Stimulated activated CD8-positive, alpha-beta memory T cell treated with anti-CD3 and anti-CD28 coated beads, Interleukin-2, amount 100 ng/mL, for 1 hour (primary cell): ENCODE results near the gene UBXN11.

ENCODE experiments used
- DNase-seq, 2 donors: peaks; one replicate each; pipeline ENCODE4 v3.0.0-alpha.2; 2020; ENCODE audit warnings: low read depth in 2 of 2

Gene UBXN11

GRCh38 chr1:26306290-26307229 is at the start of gene UBXN11:
Gene UBXN11, minus strand, starts transcription at chr1:26306636. Its CDS starts 3,753 bp downstream, at chr1:26302883.
- DNase-seq: peak; percentile 85 to 87

DNA sequence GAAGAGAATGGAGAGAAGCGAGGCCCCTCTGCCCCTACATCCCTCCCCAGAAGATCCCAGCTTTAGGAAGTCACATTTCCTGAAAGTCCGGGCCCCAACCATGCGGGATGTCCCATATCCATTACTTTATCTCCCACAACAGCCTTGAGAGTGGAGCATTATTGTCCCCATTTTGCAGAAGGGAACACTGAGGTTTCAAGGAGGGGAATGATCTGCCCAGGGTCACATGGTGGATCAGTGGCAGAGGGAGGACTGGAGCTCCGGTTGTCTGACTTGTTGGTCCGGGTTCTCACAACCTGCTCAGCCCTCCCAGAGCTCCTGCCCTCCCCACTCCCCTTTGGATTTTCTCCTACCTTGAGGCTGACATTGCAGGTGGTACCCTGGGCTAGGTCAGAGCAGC is 49.7 kb upstream of the UBXN11 start:
- DNase-seq: no peak

DNA sequence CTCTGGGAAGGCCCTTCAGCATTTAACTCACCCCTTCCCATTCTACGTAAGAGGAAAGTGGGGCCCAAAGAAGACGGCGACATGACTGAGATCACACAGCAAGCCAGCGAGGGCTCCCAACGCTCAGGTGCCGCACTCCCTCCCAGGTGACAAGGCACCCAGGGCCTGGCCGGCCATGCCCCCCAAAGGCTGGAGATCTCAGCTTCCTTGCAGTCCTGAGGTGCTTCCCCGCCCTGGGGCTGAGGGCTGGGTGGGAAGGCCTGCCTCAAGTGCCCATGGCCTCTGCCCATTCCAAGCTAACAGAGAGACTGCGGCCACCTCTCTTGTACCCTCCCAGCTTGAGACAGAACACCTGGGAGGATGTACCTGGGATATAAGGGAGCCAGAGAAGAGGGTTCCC is 48.5 kb upstream of the UBXN11 start:
- DNase-seq: no peak

DNA sequence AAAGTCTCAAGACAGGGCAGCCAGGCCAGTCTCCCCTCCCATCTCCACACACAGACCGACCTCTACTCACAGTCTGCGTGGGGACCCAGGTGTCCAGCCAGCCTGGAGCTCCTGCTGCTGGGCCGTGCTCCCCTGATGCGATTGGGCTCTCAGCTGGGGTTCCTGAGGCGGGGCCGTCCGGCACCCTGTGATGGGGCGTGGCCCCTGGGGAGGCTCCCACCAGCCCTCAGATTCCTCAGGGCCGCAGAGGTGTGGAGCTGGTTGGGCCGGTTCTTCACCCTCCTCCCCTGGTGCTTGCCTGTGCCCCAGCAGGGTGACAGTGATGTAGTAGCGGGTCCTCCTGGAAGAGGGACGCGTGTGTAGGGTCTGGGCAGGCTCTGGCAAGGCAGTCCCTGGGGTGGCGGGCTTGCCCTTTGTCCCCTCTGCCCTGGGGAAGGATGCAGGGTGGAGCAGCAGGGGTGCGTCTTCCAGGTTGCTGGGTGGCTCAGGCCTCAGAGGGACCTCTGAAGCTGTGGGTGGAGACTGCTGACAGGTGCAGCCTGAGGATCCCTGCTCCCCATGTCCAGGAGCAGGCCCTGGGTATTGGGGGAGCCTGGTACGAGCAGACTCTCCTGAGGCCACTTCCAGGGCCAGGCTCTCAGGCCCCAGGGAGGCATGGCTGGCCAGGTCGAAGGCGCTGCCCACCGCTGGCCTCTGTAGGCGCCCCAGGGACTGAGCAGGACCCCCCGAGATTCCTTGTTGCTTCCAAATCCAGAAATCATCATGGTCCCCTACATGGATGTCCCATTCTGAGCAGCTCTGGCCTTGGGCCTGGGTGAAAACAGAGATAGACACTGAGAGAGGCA is 47.8 kb upstream of the UBXN11 start, which contains the start of gene CRYBG2:
TSS of gene CRYBG2 (minus strand) at position 155 of the 845 bp plus-strand sequence. CDS start 7,473 bp downstream, outside the sequence.
- DNase-seq: no peak

DNA sequence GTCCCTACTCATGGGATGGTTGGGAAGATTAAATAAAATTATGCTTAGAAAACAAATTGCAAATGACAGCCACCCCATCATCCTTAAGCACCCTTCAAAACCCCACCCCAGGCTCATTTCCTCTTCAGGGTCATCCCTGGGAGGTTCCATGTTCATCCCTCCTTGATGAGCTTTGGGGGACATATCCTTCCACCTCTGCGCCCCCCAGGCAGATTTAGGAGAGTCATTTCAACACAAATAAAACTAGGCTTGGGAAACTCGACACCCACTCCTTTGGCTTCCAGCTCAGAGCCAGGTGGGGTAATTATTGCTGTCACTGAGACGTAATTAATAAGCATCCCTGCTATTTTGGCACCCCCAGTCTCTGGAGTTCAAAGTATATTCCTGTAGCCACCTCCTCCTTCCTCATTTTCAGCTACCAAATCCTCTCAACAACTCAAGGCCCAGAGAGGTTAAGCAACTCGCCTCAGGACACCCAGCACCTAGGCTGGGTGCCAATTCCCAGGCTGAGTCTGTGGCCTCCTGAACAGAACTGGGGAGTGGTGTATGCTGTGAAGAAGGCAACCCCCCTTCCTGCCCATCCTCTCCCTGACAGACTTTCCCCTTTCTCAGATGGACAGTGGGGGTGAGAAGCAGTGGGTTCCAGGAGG is 46.9 kb upstream of the UBXN11 start:
- DNase-seq: no peak

DNA sequence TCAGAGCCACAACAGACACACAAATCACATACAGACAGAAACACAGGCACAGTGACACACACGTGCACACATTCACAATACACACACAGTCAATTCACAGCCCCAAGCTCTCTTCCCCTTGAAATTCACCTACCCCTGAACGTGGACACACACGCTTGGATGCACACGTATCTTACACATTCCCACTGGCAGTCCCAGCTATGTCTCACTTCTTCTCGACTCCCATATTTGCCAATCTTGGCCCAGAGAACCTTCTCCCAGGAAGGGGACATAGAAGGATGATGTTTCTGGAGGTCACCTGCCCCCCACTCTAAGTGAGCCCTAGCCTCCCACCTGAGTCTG is 45.9 kb upstream of the UBXN11 start:
- no peak for DNase-seq

DNA sequence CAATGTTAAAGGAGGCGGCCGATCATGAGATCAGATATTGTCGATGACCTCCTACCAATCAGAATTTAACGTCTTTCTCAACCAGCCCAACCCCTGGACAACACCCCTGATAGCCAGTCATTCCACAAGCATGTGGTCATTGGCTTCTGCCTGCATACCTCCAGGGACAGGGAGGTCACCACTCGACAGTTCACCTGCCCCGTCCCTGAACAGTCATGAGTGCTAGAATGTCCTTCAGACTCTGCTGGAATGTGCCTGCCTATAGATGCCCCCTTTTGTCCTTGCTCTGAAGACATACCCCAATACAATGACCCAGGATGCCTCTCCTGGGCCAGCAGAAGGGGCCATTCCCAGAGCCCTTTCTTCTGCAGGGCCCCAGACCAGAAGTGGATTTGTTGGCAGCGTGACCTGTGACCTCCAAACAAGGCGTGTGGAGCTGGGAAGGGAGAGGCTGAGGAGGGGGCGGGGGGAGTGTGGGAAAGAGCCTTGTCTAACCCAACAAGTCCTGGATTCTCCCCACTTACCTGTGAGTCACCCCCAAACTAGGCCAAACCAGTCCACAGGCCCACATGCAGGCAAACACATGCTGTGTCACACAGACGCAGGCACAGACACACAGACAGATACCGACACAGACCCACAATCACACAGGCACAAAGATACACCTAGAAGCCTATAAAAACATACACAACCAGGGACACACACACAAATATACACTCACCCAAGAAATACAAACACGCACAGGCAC is 45.3 kb upstream of the UBXN11 start:
- DNase-seq: no peak

DNA sequence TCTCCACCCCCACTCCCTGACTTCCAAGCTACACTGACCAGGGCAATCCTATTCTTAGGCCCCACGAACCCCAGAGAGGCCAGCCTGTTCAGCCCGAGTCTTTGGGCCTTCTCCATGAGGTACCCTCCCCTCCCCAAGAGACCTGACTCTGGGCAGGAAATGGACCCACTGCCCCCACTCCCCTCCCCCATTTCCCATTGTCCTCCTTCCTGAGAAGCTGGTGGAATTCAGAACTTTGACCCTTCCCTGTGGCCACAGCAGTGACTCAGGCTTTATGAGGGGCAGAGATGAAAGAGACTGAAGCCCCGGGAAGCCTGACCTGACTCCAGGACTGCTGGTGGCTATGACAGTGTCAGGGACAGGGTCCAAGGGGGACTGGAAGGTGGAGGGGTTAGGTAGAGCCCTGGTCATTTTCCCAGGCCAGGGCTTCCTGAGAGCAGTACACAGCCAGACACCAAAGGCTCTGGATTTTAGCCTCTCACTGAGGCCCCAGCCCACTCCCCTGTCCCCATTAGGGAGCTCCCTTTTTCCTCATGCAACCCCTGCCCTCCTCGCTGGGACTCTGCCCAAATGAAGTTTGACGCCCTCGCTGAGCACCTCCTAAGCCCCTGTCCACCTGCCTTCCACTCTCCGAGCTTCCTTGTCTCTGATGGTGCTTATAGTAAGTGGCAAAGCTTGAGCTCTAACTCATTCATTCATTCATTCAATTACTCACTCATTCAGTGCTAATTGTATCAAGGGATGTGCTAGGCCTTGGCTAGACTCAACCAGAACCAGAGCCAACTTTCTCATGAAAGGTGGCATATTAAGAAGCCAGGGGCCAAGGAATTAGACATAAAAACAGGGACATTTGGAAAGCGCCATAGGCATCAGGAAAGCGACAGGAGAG is 44.5 kb upstream of the UBXN11 start:
- no peak for DNase-seq

DNA sequence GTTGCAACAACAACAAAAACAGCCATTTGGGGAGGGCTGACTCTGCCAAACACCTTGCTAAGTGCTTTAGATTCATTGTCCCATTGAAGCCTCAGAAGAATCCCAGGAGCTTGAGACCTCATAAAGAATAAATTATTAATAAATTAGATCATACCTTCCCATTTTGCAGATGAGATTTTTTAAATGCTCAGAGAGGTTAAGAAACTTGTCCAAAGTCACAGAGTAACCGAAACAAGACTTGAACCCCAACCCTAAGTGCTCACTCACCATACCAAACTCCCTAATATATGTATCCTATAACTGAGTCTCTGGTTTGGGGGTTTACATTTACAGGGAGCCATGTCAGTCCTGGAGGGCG is 43.9 kb upstream of the UBXN11 start:
- DNase-seq: no peak

- no peak for DNase-seq
Observed at GRCh38 chr1:26349877-26350244, 43.4 kb upstream of the UBXN11 start.

DNA sequence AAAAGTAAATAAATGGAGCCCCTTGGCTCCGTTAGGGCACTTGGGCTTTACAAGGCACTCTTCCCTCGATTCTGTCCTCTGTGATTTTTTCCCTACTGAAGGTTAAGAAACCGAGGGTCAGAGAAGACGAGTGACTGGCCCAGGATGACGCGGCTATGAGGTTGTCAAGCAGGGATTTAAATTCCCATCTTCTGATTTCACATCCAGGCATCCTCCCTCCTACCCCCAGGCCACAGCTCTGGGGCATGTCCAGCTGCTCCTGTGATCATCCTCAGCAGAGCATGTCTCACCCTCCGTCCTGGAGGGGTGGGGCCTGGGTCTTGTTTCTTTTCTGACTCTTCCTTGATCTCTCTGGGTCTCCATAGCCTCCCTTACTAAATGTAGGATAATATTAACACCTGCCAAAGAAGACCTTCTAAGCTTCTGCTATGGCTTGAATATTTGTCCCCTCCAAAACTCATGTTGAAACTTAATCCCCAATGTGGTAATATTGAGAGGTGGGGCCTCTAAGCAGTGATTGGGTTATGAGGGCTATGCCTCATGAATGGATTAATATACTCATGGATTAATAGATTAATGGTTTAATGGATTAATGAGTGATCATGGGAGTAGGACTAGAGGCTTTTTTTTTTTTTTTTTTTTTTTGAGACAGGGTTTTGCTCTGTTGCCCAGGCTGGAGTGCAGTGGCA is 42.9 kb upstream of the UBXN11 start:
- DNase-seq: no peak

DNA sequence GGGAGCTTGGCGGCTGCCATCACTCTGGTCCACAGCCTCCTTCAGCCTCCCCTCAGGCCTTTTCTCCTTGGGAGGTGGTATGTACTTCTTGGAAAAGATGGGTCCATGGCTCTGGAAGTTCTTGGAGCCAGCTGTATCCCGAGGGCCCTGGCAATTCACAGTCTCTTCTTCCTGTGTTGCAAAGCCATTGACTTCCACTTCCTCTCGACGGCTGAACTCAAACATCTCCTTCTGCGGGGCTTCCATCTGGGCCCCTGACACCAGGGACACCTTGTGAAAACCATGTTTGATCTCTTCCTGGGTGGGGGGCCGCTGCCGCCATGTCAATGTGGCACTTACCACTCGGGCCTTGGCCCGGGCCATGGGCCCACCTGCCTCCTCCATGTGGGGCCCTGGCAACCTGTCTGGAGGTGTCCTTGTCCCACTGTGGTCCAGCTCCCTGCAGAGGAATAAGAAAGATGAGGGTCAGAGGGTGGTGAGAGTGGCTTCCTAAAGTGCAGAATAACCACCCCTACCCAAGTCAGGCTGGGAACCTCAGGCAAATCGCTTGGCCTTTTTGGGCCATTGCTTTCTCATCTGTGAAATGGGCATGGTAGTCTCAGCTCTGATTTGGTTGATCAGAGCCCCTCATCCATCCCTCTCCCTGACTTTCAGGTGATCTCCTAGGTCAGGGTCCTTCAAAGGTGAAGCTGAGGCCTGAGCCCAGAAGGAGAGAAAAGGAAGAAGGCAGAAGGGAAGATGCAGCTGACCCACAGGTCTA is 40.0 kb upstream of the UBXN11 start:
- no peak for DNase-seq

- no peak for DNase-seq
Observed at GRCh38 chr1:26345718-26346117, 39.3 kb upstream of the UBXN11 start.

DNA sequence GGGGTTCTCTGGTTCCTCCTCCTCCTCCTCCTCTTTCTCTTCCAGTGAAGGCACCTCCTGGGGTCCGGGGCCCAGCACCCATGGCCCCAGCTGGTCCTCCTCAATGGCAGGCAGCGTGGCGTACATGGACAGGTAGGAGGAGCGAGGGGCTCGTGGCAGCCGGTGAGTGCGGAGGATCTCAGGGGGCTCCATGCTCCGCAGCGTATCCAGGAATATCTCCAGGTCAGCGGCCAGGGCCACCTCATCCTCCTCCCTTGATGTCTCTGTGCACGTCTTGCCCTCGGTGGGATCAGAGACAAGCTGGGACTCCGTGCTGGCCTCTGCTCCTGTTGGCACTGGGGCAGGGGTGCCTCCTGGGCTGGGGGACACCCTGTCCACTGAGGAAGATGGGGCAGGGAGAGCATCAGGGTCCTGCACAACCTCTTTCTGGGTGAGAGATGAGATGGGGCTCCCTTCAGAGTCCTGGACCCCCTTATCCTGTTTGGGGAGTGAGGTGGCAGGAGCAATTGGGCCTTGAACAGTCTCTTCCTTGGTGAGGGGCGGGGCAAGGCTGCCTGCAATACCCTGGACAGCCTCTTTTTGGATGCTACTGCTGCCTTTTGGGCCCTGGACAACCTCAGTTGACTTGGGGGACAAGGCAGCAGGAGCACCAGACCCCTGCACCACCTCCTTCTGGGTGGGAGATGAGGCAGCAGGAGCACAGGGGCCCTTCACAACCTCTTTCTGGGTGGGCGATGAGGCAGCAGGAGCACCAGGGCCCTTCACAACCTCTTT is 37.9 kb upstream of the UBXN11 start:
- no peak for DNase-seq

GRCh38 chr1:26340047-26340481 is 33.6 kb upstream of the UBXN11 start:
- no peak for DNase-seq

DNA sequence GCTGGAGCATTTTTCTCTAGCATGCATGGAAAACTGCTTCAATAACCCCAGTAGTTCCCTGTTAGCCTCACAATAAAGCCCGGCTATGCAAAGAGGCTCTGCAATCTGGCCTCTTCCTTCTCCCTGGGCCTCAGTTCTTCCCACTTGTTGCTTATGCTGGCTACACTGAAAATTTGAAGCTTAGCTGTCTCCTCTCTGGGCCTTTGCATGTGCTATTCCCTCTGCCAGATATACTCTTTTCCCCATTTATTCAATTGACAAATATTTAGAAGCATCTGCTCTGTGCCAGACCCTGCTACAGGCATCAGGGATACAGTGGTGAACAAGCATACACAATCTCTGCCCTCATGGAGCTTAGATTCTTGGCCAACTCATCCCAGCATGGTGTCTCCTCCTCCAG is 32.2 kb upstream of the UBXN11 start:
- no peak for DNase-seq

- DNase-seq: no peak
Observed at GRCh38 chr1:26337625-26338024, 31.2 kb upstream of the UBXN11 start.

DNA sequence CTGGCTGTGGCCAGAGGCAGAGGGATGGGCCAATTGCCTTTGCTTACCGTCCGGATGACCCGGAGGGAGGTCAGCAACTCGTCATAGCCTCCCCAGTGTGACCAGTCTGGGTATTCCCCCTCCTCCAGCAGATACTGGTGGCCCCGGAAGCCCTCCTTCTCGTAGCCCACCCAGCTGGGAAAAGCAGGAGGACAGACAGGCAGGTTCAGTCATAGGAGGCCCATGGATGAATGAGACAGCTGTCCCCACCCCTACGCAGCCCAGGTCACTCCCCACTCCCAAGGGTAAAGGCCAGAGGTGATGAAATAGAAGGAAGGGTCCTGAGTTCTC is 30.7 kb upstream of the UBXN11 start:
- DNase-seq: no peak
